ENCODE measurements around the gene ARV1.

The ARV1 gene

GRCh38 chr1:231013391-231014015 lies 34.6 kb downstream of the ARV1 start:
- DNase-seq: no peak
- Mint-ChIP-seq H3K4me1 (no peaks in the 10 kb centered on the region), H3K36me3 (ENCODE audit: low read depth) (peaks cover 6% of the 10 kb centered on the region), H3K27me3 (ENCODE audit: low read depth, poor library complexity) (peaks cover 14% of the 10 kb centered on the region), H3K4me3 (no peak overlapping the region), H3K27ac (no peak overlapping the region), H3K9me3 (peaks cover 7% of the 10 kb centered on the region)
- TF ChIP-seq CTCF (IDR thresholded peaks at IDR 0.05): no peak

- peaks cover 6% of the 10 kb centered on the region for H3K4me1 Mint-ChIP-seq
- H3K27me3 Mint-ChIP-seq (ENCODE audit: low read depth, poor library complexity): peaks cover 21% of the 10 kb centered on the region
- no peak overlapping the region for H3K27ac Mint-ChIP-seq
- TF ChIP-seq CTCF (IDR thresholded peaks at IDR 0.05): no peak
- no peak for DNase-seq
- no peak overlapping the region for H3K4me3 Mint-ChIP-seq
- peaks cover 16% of the 10 kb centered on the region for H3K36me3 Mint-ChIP-seq (ENCODE audit: low read depth)
- H3K9me3 Mint-ChIP-seq: no peaks in the 10 kb centered on the region
Observed at GRCh38 chr1:231016234-231016633, 37.3 kb downstream of the ARV1 start.

GRCh38 chr1:231016966-231017365 lies 38.1 kb downstream of the ARV1 start:
- TF ChIP-seq CTCF (IDR thresholded peaks at IDR 0.05): no peak
- Mint-ChIP-seq H3K27me3 (ENCODE audit: low read depth, poor library complexity) (peaks cover 22% of the 10 kb centered on the region), H3K27ac (no peak overlapping the region), H3K36me3 (ENCODE audit: low read depth) (peaks cover 23% of the 10 kb centered on the region), H3K9me3 (no peaks in the 10 kb centered on the region), H3K4me3 (no peak overlapping the region), H3K4me1 (peaks cover 6% of the 10 kb centered on the region)
- no peak for DNase-seq

- Mint-ChIP-seq H3K27ac (no peak overlapping the region), H3K4me3 (no peak overlapping the region), H3K4me1 (peaks cover 6% of the 10 kb centered on the region), H3K27me3 (ENCODE audit: low read depth, poor library complexity) (peaks cover 15% of the 10 kb centered on the region), H3K36me3 (ENCODE audit: low read depth) (peaks cover 25% of the 10 kb centered on the region), H3K9me3 (no peaks in the 10 kb centered on the region)
- DNase-seq: no peak
- TF ChIP-seq CTCF (IDR thresholded peaks at IDR 0.05): no peak
Observed at GRCh38 chr1:231019711-231020110, 40.8 kb downstream of the ARV1 start.

GRCh38 chr1:231020139-231020601 lies 41.3 kb downstream of the ARV1 start:
- TF ChIP-seq CTCF (IDR thresholded peaks at IDR 0.05): no peak
- no peak for DNase-seq
- Mint-ChIP-seq H3K27me3 (ENCODE audit: low read depth, poor library complexity) (peaks cover 18% of the 10 kb centered on the region), H3K36me3 (ENCODE audit: low read depth) (peaks cover 25% of the 10 kb centered on the region), H3K4me3 (no peak overlapping the region), H3K4me1 (peaks cover 6% of the 10 kb centered on the region), H3K27ac (no peak overlapping the region), H3K9me3 (no peaks in the 10 kb centered on the region)

GRCh38 chr1:231020816-231021215 lies 41.9 kb downstream of the ARV1 start:
- Mint-ChIP-seq H3K4me1 (peaks cover 6% of the 10 kb centered on the region), H3K27ac (no peak overlapping the region), H3K9me3 (no peaks in the 10 kb centered on the region), H3K27me3 (ENCODE audit: low read depth, poor library complexity) (peaks cover 19% of the 10 kb centered on the region), H3K36me3 (ENCODE audit: low read depth) (peaks cover 25% of the 10 kb centered on the region), H3K4me3 (no peak overlapping the region)
- TF ChIP-seq CTCF (IDR thresholded peaks at IDR 0.05): no peak
- DNase-seq: no peak

Measured in nephron progenitor cell (in vitro differentiated cells).